HG03520 (cell line): ENCODE data around the gene PAGR1.

Experiments
- ATAC-seq: cut with Tn5 transposase; IDR thresholded peaks from one replicate; pipeline ENCODE4 v1.9.1; 2021; ENCODE audit warnings: mild to moderate bottlenecking, moderate library complexity; ENCODE audit not compliant: unreplicated experiment

Gene PAGR1

GRCh38 chr16:29834079-29834478 lies 18.1 kb downstream of the PAGR1 start:
- ATAC-seq = no peak

DNA sequence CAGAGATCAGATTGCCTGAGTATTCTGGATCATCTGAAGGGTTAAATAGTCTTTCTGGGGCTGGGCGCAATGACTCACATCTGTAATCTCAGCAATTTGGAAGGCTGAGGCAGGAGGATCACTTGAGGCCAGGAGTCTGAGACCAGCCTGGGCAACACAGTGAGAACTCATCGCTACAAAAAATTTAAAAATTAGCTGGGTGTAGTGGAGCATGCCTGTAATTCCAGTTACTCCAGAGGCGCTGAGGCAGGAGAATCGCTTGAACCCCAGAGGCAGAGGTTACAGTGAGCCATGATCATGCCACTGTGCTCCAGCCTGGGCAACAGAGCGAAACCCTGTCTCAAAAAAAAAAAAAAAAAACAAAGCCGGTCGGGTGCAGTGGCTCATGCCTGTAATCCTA lies 20.0 kb downstream of the PAGR1 start:
- no peak for ATAC-seq

GRCh38 chr16:29836623-29837022 lies 20.7 kb downstream of the PAGR1 start:
- no peak for ATAC-seq

DNA sequence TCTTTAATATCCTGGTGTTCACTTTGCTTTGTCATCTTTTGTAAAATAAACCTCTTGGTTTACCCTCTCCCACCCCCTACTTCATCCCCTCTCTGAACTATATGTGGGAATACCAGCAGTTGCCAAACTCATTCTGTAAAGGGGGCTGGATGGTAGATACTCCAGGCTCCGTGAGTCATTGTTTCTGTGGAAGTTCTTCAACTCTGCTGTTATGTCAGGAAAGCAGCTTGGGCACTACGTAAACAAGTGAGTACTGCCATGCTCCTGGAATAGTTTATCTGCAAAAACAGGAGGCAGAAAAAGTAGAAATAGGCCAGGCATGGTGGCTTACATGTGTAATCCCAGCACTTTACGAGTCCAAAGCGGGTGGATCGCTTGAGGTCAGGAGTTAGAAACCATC lies 21.9 kb downstream of the PAGR1 start:
- no peak for ATAC-seq

DNA sequence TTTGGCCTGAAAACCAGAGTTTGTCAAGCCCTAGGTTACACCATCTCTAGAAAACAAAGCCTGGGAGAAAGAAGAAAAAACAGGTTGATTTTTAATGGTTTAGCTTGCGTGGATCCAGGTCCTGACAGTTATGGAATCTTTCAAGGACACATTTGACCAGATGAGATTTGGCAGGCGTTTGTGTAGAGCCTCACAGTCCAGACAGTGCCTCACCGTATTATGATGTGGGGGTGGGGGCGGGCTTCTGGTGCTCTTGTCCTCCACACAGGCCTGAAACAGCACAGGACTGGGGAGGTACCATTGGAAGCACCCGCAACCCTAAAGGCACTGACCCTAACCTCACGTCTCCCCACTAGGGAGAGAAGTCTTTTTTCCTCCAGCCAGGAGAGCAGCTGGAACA lies 23.9 kb downstream of the PAGR1 start:
- no peak for ATAC-seq

DNA sequence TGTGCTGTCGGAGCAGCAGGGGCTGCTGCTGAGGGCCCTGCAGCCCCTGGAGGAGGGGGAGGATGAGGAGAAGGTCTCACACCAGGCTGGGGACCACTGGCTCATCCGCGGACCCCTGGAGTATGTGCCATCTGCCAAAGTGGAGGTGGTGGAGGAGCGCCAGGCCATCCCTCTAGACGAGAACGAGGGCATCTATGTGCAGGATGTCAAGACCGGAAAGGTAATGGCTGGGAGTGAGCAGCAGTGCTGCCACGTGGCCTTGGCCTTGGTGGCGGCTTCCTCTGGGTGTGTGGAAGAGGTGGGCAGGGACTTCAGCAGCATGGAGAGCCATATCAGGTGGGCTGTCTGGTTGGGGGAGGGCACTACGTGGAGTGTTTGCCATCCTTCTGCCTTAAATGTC lies 24.3 kb downstream of the PAGR1 start:
- no peak for ATAC-seq

- ATAC-seq = no peak
These were observed 25.7 kb downstream of the PAGR1 start for GRCh38 chr16:29841631-29842030.

GRCh38 chr16:29842732-29843346 lies 26.9 kb downstream of the PAGR1 start:
- no peak for ATAC-seq

DNA sequence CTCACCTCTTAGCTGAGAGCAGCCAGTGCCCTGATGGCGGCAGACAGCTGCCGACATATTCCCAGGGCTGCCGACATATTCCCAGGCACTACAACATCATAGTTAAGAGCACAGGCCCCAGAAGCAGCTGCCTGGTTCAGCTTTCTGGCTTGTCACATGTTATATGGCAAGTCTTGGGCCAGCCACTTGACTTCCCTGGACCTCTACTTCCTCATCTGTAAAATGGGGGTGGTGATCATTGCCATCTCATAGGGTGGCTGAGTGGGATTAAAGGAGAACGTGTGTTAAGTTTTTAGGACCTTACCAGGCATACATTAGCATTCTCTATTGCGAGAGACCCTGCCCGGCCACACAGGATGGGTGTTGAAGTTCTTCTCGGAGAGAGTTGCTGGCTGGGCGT lies 28.0 kb downstream of the PAGR1 start:
- no peak for ATAC-seq

DNA sequence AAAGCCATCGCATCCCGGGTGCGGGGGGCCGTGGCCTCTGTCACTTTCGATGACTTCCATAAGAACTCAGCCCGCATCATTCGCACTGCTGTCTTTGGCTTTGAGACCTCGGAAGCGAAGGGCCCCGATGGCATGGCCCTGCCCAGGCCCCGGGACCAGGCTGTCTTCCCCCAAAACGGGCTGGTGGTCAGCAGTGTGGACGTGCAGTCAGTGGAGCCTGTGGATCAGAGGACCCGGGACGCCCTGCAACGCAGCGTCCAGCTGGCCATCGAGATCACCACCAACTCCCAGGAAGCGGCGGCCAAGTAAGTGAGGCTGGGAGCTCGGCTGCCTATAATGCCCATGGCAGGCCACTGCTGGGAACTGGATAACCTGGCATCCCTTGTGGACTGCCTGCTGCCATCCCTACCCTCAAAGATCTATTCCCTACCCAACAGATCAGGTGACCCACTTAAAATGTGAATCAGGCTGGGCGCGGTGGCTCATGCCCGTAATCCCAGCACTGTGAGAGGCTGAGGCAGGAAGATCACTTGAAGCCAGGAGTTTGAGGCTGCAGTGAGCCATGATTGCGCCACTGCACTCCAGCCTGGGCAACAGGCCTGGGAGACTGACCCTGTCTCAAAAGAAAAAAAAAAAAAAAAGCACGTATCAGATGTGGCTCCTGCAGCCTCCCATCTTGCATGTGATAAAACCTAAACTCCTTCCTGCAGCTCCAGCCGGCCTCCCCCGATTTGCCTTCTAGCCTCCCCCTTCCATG lies 28.8 kb downstream of the PAGR1 start:
- no peak for ATAC-seq

DNA sequence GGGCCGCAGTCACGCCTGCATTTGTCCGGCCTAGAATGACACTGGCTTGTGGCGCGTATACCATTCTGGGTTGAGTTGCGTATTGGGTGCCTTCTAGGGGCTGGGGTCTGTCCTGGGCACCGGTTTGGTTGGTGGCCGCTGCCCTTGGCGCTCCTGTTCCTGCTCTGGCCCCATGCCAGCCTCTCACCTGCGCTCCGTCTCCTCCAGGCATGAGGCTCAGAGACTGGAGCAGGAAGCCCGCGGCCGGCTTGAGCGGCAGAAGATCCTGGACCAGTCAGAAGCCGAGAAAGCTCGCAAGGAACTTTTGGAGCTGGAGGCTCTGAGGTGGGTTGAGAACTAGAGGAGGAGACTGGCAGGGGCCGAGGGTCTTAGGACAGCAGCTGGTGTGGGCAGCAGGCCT lies 29.7 kb downstream of the PAGR1 start:
- no peak for ATAC-seq

- ATAC-seq = no peak
These were observed 32.7 kb downstream of the PAGR1 start for GRCh38 chr16:29848420-29849297.

DNA sequence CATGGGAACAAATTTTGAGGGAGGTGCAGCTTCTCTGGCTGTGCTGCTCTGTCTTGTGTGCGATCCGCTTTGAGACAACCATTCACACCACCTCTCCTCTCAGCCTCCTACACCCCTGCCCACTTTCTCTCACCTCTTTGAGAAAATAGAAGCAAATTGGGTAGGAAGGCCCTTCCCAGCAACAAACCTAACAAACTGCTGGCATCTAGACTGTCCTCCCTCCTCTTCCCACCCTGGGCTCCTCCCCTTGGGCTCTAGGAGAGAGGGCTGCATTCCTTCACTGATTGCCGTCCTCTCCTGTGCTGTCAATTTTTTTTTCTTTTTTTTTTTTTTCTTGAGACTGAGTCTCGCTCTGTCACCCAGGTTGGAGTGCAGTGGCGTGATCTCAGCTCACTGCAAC lies 33.6 kb downstream of the PAGR1 start:
- ATAC-seq = no peak

GRCh38 chr16:29850998-29851397 lies 35.0 kb downstream of the PAGR1 start:
- ATAC-seq = no peak

DNA sequence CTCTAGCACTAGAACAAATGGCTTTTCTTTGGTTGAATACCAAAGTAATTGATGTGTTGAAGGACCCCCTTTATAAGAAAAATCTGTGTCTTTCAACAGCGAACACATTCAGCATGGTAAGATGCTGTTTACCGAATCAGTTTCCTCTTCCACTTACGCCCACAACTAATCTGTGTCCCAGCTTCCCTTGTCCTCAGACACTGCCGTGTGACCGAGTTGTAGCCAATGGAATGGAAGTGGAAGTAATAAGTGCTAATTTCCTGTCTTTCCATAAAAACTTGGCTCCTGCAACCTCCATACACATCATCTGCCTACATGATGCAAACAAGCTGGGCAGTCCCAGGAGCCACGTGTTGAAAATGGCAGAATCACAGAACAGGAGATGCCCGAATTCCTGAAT lies 36.7 kb downstream of the PAGR1 start:
- ATAC-seq = no peak

GRCh38 chr16:29854520-29855100 lies 38.7 kb downstream of the PAGR1 start:
- ATAC-seq = no peak

DNA sequence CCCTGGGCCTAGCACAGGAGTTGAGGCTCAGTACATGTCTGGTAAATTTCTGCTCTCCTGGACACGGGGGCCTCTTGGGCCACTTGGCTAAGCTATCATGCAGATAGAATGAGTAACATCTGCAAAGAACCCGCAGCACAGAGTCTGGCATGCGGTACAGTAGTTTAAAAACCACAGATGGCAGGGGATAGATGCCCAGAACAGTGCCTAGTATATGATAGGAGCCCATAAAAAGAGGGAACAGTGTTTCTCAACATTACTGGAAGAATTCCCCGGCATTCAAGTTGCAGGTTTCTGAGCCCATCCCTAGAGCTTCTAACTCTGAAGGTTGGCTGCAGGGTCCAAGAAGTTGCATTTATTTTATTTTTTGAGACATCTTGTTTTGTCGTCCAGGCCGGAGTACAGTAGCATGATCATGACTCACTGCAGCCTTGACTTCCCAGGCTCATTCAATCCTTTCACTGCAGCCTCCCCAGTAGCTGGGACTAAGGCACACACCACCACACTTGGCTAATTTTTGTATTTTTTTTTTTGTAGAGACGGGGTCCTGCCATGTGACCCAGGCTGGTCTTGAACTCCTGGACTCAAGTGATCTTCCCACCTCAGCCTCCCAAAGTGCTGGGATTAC lies 41.3 kb downstream of the PAGR1 start:
- no peak for ATAC-seq

DNA sequence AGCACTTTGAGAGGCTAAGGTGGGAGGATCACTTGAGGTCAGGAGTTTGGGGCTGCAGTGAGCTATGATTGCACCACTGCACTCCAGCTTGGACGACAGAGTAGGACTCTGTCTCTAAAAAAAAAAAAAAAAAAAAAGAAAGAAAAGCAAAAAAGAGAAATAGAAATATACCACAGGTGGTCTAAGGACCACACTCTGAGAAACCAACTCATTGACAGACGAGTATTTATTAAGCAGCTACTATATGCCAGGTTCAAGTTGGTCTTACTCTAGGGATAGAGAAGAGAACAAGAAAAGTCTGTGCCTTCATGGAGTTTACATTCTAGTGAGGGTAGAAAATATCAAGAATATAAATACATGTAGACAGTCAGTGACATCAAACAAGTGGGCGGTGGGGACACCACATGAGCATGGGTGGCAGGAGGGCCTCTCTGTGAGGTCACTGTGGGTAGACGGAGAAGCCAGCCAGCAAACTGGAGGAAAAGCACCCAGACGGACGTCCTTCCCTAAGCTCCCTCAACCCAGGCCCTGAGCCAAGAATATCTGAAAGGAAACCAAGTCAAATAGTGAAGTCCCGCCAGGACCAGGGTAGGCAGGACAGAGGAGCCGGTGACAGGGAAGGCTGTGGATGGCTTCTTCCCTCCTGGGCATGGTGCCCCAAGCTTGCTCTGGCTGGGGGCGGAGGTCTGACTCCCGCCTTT lies 42.3 kb downstream of the PAGR1 start:
- no peak for ATAC-seq

- no peak for ATAC-seq
These were observed 43.0 kb downstream of the PAGR1 start for GRCh38 chr16:29858974-29859373.

DNA sequence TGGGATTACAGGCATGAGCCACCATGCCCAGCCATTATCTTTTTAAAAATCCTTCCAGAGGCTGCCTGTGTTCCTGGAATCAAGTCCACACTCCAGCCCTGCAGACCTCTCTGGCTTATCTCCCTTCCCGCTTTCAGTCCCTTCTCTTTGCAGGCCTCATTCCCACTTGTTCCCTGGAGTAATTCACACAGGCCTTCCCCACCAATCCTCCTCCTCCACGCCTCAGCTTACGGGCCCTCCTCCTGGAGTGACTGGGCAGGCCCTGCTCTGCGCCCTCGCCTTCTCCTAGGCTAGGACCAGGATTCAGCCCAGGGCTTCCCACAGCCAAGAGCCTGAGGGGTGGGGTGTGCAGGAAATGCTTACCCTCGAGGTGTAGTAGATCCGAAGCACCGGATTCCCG lies 44.3 kb downstream of the PAGR1 start:
- ATAC-seq = no peak
